Liver (tissue), 9 donors: ENCODE results near the gene KIF26B. TPM values are rescaled to one million over a fixed set of nuclear protein-coding genes. Genes with fewer than 3 reads are reported as not detected.

Experiments used
- DNase-seq: peaks from one replicate; pipeline ENCODE4 v3.0.0-alpha.2; 2017; ENCODE audit warnings: low spot score
- H3K27ac ChIP-seq, 2 donors: one replicate each; pipeline ENCODE4 v1.7.0; 2013; ENCODE audit warnings: inconsistent platforms in 2 of 2, low read length in 2 of 2, control low read depth in 1 of 2, low read depth in 1 of 2, mild to moderate bottlenecking in 1 of 2
- H3K27me3 ChIP-seq, 4 donors: one replicate each; pipeline versions ENCODE4 v1.6.1 to v1.7.0; 2013; ENCODE audit warnings: low read length in 3 of 4, inconsistent platforms in 1 of 4, mild to moderate bottlenecking in 1 of 4, moderate library complexity in 1 of 4; ENCODE audit not compliant: control insufficient read depth in 4 of 4, insufficient read depth in 4 of 4
- H3K36me3 ChIP-seq, 4 donors: one replicate each; pipeline versions ENCODE4 v1.6.1 to v1.7.0; 2013; ENCODE audit warnings: low read length in 3 of 4, mild to moderate bottlenecking in 3 of 4, low read depth in 1 of 4, moderate library complexity in 1 of 4; ENCODE audit not compliant: control insufficient read depth in 4 of 4, insufficient read depth in 3 of 4
- H3K4me1 ChIP-seq, 4 donors: one replicate each; pipeline versions ENCODE4 v1.6.1 to v1.7.0; 2013; ENCODE audit warnings: low read length in 3 of 4, mild to moderate bottlenecking in 3 of 4, moderate library complexity in 1 of 4; ENCODE audit not compliant: control insufficient read depth in 4 of 4, insufficient read depth in 4 of 4
- H3K4me3 ChIP-seq, 3 donors: one replicate each; pipeline versions ENCODE4 v1.6.1 to v1.7.0; 2013; ENCODE audit warnings: low read length in 3 of 3, control low read depth in 1 of 3, low read depth in 1 of 3, mild to moderate bottlenecking in 1 of 3
- H3K9ac ChIP-seq, 2 donors: one replicate each; pipeline ENCODE4 v1.7.0; 2013; ENCODE audit warnings: low read length in 2 of 2, mild to moderate bottlenecking in 2 of 2, moderate library complexity in 2 of 2, control low read depth in 1 of 2, low read depth in 1 of 2
- H3K9me3 ChIP-seq, 4 donors: one replicate each; pipeline versions ENCODE4 v1.6.1 to v1.7.0; 2013; ENCODE audit warnings: low read length in 3 of 4; ENCODE audit not compliant: control insufficient read depth in 4 of 4
- ATF3 ChIP-seq: IDR thresholded peaks from 2 replicates; pipeline ENCODE4 v1.6.1; 2016; ENCODE audit warnings: antibody characterized with exemption
- CTCF ChIP-seq: fragments of 150-350 bp; IDR thresholded peaks from 2 replicates; pipeline ENCODE4 v1.5.1; 2017; ENCODE audit warnings: improper control_type of control experiment, low read depth, low read length; ENCODE audit not compliant: missing input control
- EGR1 ChIP-seq, 2 donors: IDR thresholded peaks; 2 replicates each; pipeline ENCODE4 v1.6.1; 2016 to 2018; ENCODE audit warnings: antibody characterized with exemption in 2 of 2, low read depth in 2 of 2
- FOXA1 ChIP-seq: IDR thresholded peaks from 2 replicates; pipeline ENCODE4 v1.6.1; 2016; ENCODE audit warnings: antibody characterized with exemption
- FOXA2 ChIP-seq: IDR thresholded peaks from 2 replicates; pipeline ENCODE4 v1.6.1; 2016; ENCODE audit warnings: antibody characterized with exemption
- GABPA ChIP-seq, 2 donors: IDR thresholded peaks in 1 of 2; conservative IDR thresholded peaks in 1 of 2; 2 replicates each; pipeline ENCODE4 v1.6.1; 2016; ENCODE audit warnings: antibody characterized with exemption in 2 of 2, mild to moderate bottlenecking in 1 of 2, moderate library complexity in 1 of 2
- HNF4A ChIP-seq, 2 donors: conservative IDR thresholded peaks; 2 replicates each; pipeline ENCODE4 v1.6.1; 2016; ENCODE audit warnings: antibody characterized with exemption in 2 of 2, mild to moderate bottlenecking in 2 of 2
- MAX ChIP-seq: IDR thresholded peaks from 2 replicates; pipeline ENCODE4 v1.6.1; 2016; ENCODE audit warnings: antibody characterized with exemption
- NR2F2 ChIP-seq: IDR thresholded peaks from 2 replicates; pipeline ENCODE4 v1.6.1; 2016; ENCODE audit warnings: antibody characterized with exemption
- RAD21 ChIP-seq, 2 donors: IDR thresholded peaks; 2 replicates each; pipeline ENCODE4 v1.6.1; 2016; ENCODE audit warnings: antibody characterized with exemption in 2 of 2, mild to moderate bottlenecking in 2 of 2
- RXRA ChIP-seq, 2 donors: IDR thresholded peaks; 2 replicates each; pipeline ENCODE4 v1.6.1; 2017 to 2018; ENCODE audit warnings: antibody characterized with exemption in 2 of 2, mild to moderate bottlenecking in 1 of 2
- SP1 ChIP-seq: IDR thresholded peaks from 2 replicates; pipeline ENCODE4 v1.6.1; 2018; ENCODE audit warnings: antibody characterized with exemption, mild to moderate bottlenecking
- TAF1 ChIP-seq: conservative IDR thresholded peaks from 2 replicates; pipeline ENCODE4 v1.6.1; 2016; ENCODE audit warnings: antibody characterized with exemption, mild to moderate bottlenecking
- YY1 ChIP-seq: IDR thresholded peaks from 2 replicates; pipeline ENCODE4 v1.6.1; 2016; ENCODE audit warnings: antibody characterized with exemption, mild to moderate bottlenecking
- ZBTB33 ChIP-seq: IDR thresholded peaks from 2 replicates; pipeline ENCODE4 v1.6.1; 2016; ENCODE audit warnings: antibody characterized with exemption
- WGBS: extraction: QIAGEN DNeasy Blood & Tissue Kit; methylation state at CpG from one replicate; pipeline ENCODE4 v1.1.7; 2013; 5-methylcytosine and 5-hydroxymethylcytosine counted together
- polyA plus RNA-seq, 2 donors: library from polyadenylated mRNA; stranded (reverse) in 1 of 2; unstranded in 1 of 2; fragments of 200-250 nt in 1 of 2; fragments of >200 nt in 1 of 2; fragmentation: Nextera tagmentation in 1 of 2; extraction: Ambion mirVana in 1 of 2; gene quantifications; one replicate each; pipeline versions ENCODE4 v1.2.1 to v1.2.3, GENCODE V29; 2013 to 2015
- total RNA-seq, 2 donors: library from RNA; depleted of rRNA; stranded (reverse); fragments of >200 nt; gene quantifications; one replicate each; pipeline ENCODE4 v1.2.3, GENCODE V29; 2014
- donor health status: healthy.
- donor health status: healthy.
- donor health status: healthy.
- donor health status: healthy.
- donor health status: healthy.

The KIF26B gene
- total and polyA plus RNA-seq, 4 donors: 0.10 to 1.7 (median 0.34) TPM

GRCh38 chr1:245327360-245327759 lies 172.6 kb downstream of the KIF26B start:
- H3K9me3 ChIP-seq: no peaks in the 10 kb centered on the region
- no peaks in the 10 kb centered on the region for H3K27me3 ChIP-seq
- no peaks in the 10 kb centered on the region for H3K4me1 ChIP-seq
- no peak overlapping the region for H3K9ac ChIP-seq
- WGBS: 78% methylated on average over 3 of the region's 3 CpGs
- TF ChIP-seq MAX: no peak
- TF ChIP-seq CTCF: no peak
- TF ChIP-seq FOXA1: no peak
- TF ChIP-seq HNF4A (conservative IDR thresholded peaks at IDR 0.05): no peak
- TF ChIP-seq ZBTB33: no peak
- TF ChIP-seq SP1: no peak
- no peak for TF ChIP-seq FOXA2
- no peak for TF ChIP-seq GABPA (IDR thresholded peaks at IDR 0.05 in 1 of 2, conservative IDR thresholded peaks at IDR 0.05 in 1 of 2)
- no peak for TF ChIP-seq EGR1 (IDR thresholded peaks at IDR 0.05; ENCODE audit: low read depth in 2 of 2)
- TF ChIP-seq RXRA (IDR thresholded peaks at IDR 0.05): no peak
- no peak for TF ChIP-seq YY1
- H3K27ac ChIP-seq: no peak overlapping the region
- H3K4me3 ChIP-seq: no peak overlapping the region
- no peak for DNase-seq
- no peaks in the 10 kb centered on the region for H3K36me3 ChIP-seq

- no peaks in the 10 kb centered on the region for H3K9me3 ChIP-seq
- no peak overlapping the region for H3K27ac ChIP-seq
- H3K27me3 ChIP-seq: no peaks in the 10 kb centered on the region
- no peaks in the 10 kb centered on the region for H3K36me3 ChIP-seq
- no peaks in the 10 kb centered on the region for H3K4me1 ChIP-seq
- 95% methylated on average over 4 of the region's 4 CpGs for WGBS
- DNase-seq: no peak
- no peak overlapping the region for H3K9ac ChIP-seq
- H3K4me3 ChIP-seq: no peak overlapping the region
- TF ChIP-seq YY1: no peak
- TF ChIP-seq FOXA1: no peak
- no peak for TF ChIP-seq HNF4A (conservative IDR thresholded peaks at IDR 0.05)
- no peak for TF ChIP-seq NR2F2
- no peak for TF ChIP-seq ATF3
- TF ChIP-seq FOXA2: no peak
- no peak for TF ChIP-seq SP1
- TF ChIP-seq RXRA (IDR thresholded peaks at IDR 0.05): no peak
- no peak for TF ChIP-seq TAF1
- no peak for TF ChIP-seq RAD21 (IDR thresholded peaks at IDR 0.05)
- TF ChIP-seq EGR1 (IDR thresholded peaks at IDR 0.05; ENCODE audit: low read depth in 2 of 2): no peak
These were observed 173.1 kb downstream of the KIF26B start for GRCh38 chr1:245327842-245328241.

GRCh38 chr1:245330951-245331350 lies 176.2 kb downstream of the KIF26B start:
- 97% methylated on average over 26 of the region's 26 CpGs for WGBS
- Histone ChIP-seq H3K27ac (no peak overlapping the region), H3K27me3 (no peaks in the 10 kb centered on the region), H3K9me3 (no peaks in the 10 kb centered on the region), H3K4me3 (no peak overlapping the region), H3K36me3 (no peaks in the 10 kb centered on the region), H3K4me1 (no peaks in the 10 kb centered on the region), H3K9ac (no peak overlapping the region)
- no peak for TF ChIP-seq YY1
- DNase-seq: no peak
